Panc1 (cell line): ENCODE measurements around the gene MS4A6E.
A peak's percentile ranks its signal among the peaks of the same experiment; 100 is the strongest.

Source experiments
- POLR2AphosphoS5 ChIP-seq: IDR thresholded peaks from 2 replicates; pipeline ENCODE4 v1.6.1; 2012; ENCODE audit warnings: mild to moderate bottlenecking, low read depth, low read length, moderate library complexity
- REST ChIP-seq, 2 experiments: IDR thresholded peaks; 2 replicates each; pipeline ENCODE4 v1.6.1; 2011 to 2012; ENCODE audit warnings: low read depth in 2 of 2, control low read depth in 1 of 2, low read length in 1 of 2, mild to moderate bottlenecking in 1 of 2, moderate library complexity in 1 of 2; ENCODE audit not compliant: insufficient read depth in 1 of 2
- TCF7L2 ChIP-seq: IDR thresholded peaks from 2 replicates; pipeline ENCODE4 v1.6.1; 2011; ENCODE audit warnings: mild to moderate bottlenecking, low read depth, low read length, inconsistent platforms
- TF ChIP-seq, protein P1 (sequence below): fragments of 450-650 bp; IDR thresholded peaks from 2 replicates; pipeline ENCODE4 v1.5.1; 2017; ENCODE audit warnings: mild to moderate bottlenecking

DNA sequence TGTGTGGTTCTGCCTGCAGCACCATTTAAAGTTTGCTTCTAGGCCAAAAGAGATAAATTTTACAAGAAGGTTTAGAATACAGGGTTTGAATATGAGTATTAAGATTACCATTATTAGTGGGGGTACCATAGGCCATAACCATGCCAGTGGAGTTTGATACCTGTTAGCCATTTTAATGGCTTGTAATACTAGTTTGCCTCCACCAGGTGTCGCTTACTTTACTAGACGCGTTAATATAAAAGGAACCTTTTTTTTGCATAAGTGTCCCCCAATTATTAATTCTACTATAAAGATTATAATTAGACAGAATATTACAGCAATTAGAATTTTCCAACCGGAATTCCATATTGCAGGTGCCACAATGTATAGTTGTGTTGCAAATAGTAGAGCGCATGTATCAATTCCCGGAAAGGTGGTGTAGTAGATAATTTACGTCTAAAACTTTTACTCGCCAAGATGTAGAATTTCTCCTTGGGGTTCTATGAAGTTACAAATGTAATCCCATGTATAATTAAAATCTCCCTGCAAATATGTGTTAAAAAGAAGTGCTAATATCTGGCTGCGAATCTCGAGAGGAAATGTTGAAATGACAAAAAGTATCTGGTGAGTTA lies 16.1 kb downstream of the MS4A6E start:
- TF ChIP-seq, protein P1, sequence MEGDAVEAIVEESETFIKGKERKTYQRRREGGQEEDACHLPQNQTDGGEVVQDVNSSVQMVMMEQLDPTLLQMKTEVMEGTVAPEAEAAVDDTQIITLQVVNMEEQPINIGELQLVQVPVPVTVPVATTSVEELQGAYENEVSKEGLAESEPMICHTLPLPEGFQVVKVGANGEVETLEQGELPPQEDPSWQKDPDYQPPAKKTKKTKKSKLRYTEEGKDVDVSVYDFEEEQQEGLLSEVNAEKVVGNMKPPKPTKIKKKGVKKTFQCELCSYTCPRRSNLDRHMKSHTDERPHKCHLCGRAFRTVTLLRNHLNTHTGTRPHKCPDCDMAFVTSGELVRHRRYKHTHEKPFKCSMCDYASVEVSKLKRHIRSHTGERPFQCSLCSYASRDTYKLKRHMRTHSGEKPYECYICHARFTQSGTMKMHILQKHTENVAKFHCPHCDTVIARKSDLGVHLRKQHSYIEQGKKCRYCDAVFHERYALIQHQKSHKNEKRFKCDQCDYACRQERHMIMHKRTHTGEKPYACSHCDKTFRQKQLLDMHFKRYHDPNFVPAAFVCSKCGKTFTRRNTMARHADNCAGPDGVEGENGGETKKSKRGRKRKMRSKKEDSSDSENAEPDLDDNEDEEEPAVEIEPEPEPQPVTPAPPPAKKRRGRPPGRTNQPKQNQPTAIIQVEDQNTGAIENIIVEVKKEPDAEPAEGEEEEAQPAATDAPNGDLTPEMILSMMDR: peak; percentile 81
- no peak for TF ChIP-seq REST (IDR thresholded peaks at IDR 0.05; ENCODE audit: insufficient read depth in 1 of 2, low read depth in 2 of 2, low read length in 1 of 2)
- TF ChIP-seq POLR2AphosphoS5: no peak
- TF ChIP-seq TCF7L2: no peak
